ENCODE results near the gene WDR37. TPM values are rescaled to one million over a fixed set of nuclear protein-coding genes. Genes with fewer than 3 reads are reported as not detected.

WDR37 gene
- total and polyA plus RNA-seq, 4 donors: 6.6 to 23.5 (median 13.6) TPM

GRCh38 chr10:1134156-1134555, 78.0 kb downstream of the WDR37 start:
- Histone ChIP-seq H3K4me1 (ENCODE audit: control insufficient read depth in 5 of 5, insufficient read depth in 5 of 5, low read length in 5 of 5) (no peaks in the 10 kb centered on the region), H3K4me3 (no peak overlapping the region), H3K9me3 (ENCODE audit: control insufficient read depth in 4 of 4, insufficient read depth in 3 of 4, low read length in 3 of 4) (peaks cover 0 to 6% (median 2%) of the 10 kb centered on the region in 4 donors), H3K9ac (ENCODE audit: insufficient read depth in 1 of 2, low read length in 2 of 2) (no peak overlapping the region), H3K27ac (ENCODE audit: low read depth in 1 of 2, low read length in 1 of 2) (no peak overlapping the region), H3K27me3 (ENCODE audit: control insufficient read depth in 3 of 3, insufficient read depth in 3 of 3, low read length in 2 of 3) (no peaks in the 10 kb centered on the region), H3K36me3 (ENCODE audit: control insufficient read depth in 4 of 4, insufficient read depth in 4 of 4, low read length in 4 of 4) (peaks cover 11 to 19% (median 18%) of the 10 kb centered on the region in 4 donors)
- 68 to 86% methylated on average over 2 of the region's 2 CpGs for WGBS, 2 donors
- no peak for DNase-seq
- no peak for ATAC-seq (ENCODE audit: insufficient read depth, low FRiP score)
- no peak for TF ChIP-seq CTCF (IDR thresholded peaks at IDR 0.05; ENCODE audit: control extremely low read depth, extremely low read depth)

GRCh38 chr10:1136268-1136667, 80.1 kb downstream of the WDR37 start:
- no peak for TF ChIP-seq CTCF (IDR thresholded peaks at IDR 0.05; ENCODE audit: control extremely low read depth, extremely low read depth)
- no peaks in the 10 kb centered on the region for H3K27me3 ChIP-seq (ENCODE audit: control insufficient read depth in 3 of 3, insufficient read depth in 3 of 3, low read length in 2 of 3)
- ATAC-seq (ENCODE audit: insufficient read depth, low FRiP score) (no peak), DNase-seq (no peak)
- no peak overlapping the region for H3K4me3 ChIP-seq
- peaks cover 0 to 6% (median 3%) of the 10 kb centered on the region in 4 donors for H3K9me3 ChIP-seq (ENCODE audit: control insufficient read depth in 4 of 4, insufficient read depth in 3 of 4, low read length in 3 of 4)
- no peak overlapping the region for H3K27ac ChIP-seq (ENCODE audit: low read depth in 1 of 2, low read length in 1 of 2)
- H3K9ac ChIP-seq (ENCODE audit: insufficient read depth in 1 of 2, low read length in 2 of 2): no peak overlapping the region
- H3K4me1 ChIP-seq (ENCODE audit: control insufficient read depth in 5 of 5, insufficient read depth in 5 of 5, low read length in 5 of 5): no peaks in the 10 kb centered on the region
- H3K36me3 ChIP-seq (ENCODE audit: control insufficient read depth in 4 of 4, insufficient read depth in 4 of 4, low read length in 4 of 4): peaks cover under 1 to 5% (median 4%) of the 10 kb centered on the region in 4 donors

GRCh38 chr10:1137499-1138163, 81.4 kb downstream of the WDR37 start:
- WGBS, 2 donors: 87 to 90% methylated on average over 10 of the region's 10 CpGs
- H3K36me3 ChIP-seq (ENCODE audit: control insufficient read depth in 4 of 4, insufficient read depth in 4 of 4, low read length in 4 of 4): no peaks in the 10 kb centered on the region
- no peaks in the 10 kb centered on the region for H3K4me1 ChIP-seq (ENCODE audit: control insufficient read depth in 5 of 5, insufficient read depth in 5 of 5, low read length in 5 of 5)
- no peak overlapping the region for H3K27ac ChIP-seq (ENCODE audit: low read depth in 1 of 2, low read length in 1 of 2)
- H3K4me3 ChIP-seq: no peak overlapping the region
- no peak overlapping the region for H3K9ac ChIP-seq (ENCODE audit: insufficient read depth in 1 of 2, low read length in 2 of 2)
- ATAC-seq (ENCODE audit: insufficient read depth, low FRiP score): no peak
- no peak for TF ChIP-seq CTCF (IDR thresholded peaks at IDR 0.05; ENCODE audit: control extremely low read depth, extremely low read depth)
- peaks cover 0 to 6% (median 3%) of the 10 kb centered on the region in 4 donors for H3K9me3 ChIP-seq (ENCODE audit: control insufficient read depth in 4 of 4, insufficient read depth in 3 of 4, low read length in 3 of 4)
- H3K27me3 ChIP-seq (ENCODE audit: control insufficient read depth in 3 of 3, insufficient read depth in 3 of 3, low read length in 2 of 3): no peaks in the 10 kb centered on the region
- DNase-seq: no peak

- peaks cover 0 to 6% (median 3%) of the 10 kb centered on the region in 4 donors for H3K9me3 ChIP-seq (ENCODE audit: control insufficient read depth in 4 of 4, insufficient read depth in 3 of 4, low read length in 3 of 4)
- H3K4me3 ChIP-seq: no peak overlapping the region
- no peaks in the 10 kb centered on the region for H3K4me1 ChIP-seq (ENCODE audit: control insufficient read depth in 5 of 5, insufficient read depth in 5 of 5, low read length in 5 of 5)
- DNase-seq (no peak), ATAC-seq (ENCODE audit: insufficient read depth, low FRiP score) (no peak)
- H3K27me3 ChIP-seq (ENCODE audit: control insufficient read depth in 3 of 3, insufficient read depth in 3 of 3, low read length in 2 of 3): no peaks in the 10 kb centered on the region
- 80 to 85% methylated on average over 1 of the region's 1 CpG for WGBS, 2 donors
- no peak for TF ChIP-seq CTCF (IDR thresholded peaks at IDR 0.05; ENCODE audit: control extremely low read depth, extremely low read depth)
- H3K36me3 ChIP-seq (ENCODE audit: control insufficient read depth in 4 of 4, insufficient read depth in 4 of 4, low read length in 4 of 4): no peaks in the 10 kb centered on the region
- H3K9ac ChIP-seq (ENCODE audit: insufficient read depth in 1 of 2, low read length in 2 of 2): no peak overlapping the region
- no peak overlapping the region for H3K27ac ChIP-seq (ENCODE audit: low read depth in 1 of 2, low read length in 1 of 2)
Measured at GRCh38 chr10:1138529-1138928, 82.3 kb downstream of the WDR37 start.

All from lung (tissue), 12 donors.